ENCODE measurements around the gene EHBP1L1. TPM values are rescaled to one million over a fixed set of nuclear protein-coding genes. Genes with fewer than 3 reads are reported as not detected.

EHBP1L1 gene
- total and polyA plus RNA-seq, 4 experiments from 2014 or later = 8.9 to 154 (median 87.9) TPM

GRCh38 chr11:65586247-65586630 is 10.4 kb downstream of the EHBP1L1 start:
- Mint-ChIP-seq H3K36me3 (peaks cover 26 to 50% of the 10 kb centered on the region in 2 donors), H3K27ac (peak overlapping the region; percentile 30 to 72 (median 57)), H3K9me3 (no peaks in the 10 kb centered on the region), H3K4me3 (no peak overlapping the region), H3K4me1 (peaks cover 13 to 39% (median 27%) of the 10 kb centered on the region in 4 donors), H3K27me3 (no peaks in the 10 kb centered on the region)
- ChIA-PET POLR2A (ENCODE audit: partially characterized antibody) (interaction anchor here (0.6 to 7.4 kb wide), 6 partner anchors 9 to 80 kb away, joined by 3 to 118 read pairs (median 29); partner anchors contain the start of genes EHBP1L1, FAM89B and ZNRD2), CTCF (ENCODE audit: partially characterized antibody) (interaction anchor here (0.5 to 7.9 kb wide), 5 partner anchors 9 to 43 kb away, joined by 3 to 124 read pairs (median 36); partner anchors contain the start of genes EHBP1L1 and FAM89B)
- no peak for DNase-seq
- Histone ChIP-seq H3K4me3 (ENCODE audit: low read length in 2 of 2) (no peak overlapping the region), H3K4me1 (ENCODE audit: insufficient read depth, low read length) (peaks cover 17% of the 10 kb centered on the region), H3K36me3 (ENCODE audit: insufficient read depth, low read length) (peaks cover 46% of the 10 kb centered on the region), H3K27ac (ENCODE audit: low read depth, low read length) (no peak overlapping the region), H3K9me3 (ENCODE audit: control insufficient read depth in 1 of 2, low read length in 2 of 2) (no peaks in the 10 kb centered on the region), H3K27me3 (ENCODE audit: insufficient read depth, low read length) (no peaks in the 10 kb centered on the region)
- intact Hi-C loops (cut with micrococcal nuclease) = loop anchor here (5.0 kb wide), 1 partner anchor 219 kb away; no protein-coding TSS in a partner anchor

- no peak overlapping the region for H3K4me3 Mint-ChIP-seq
- H3K27ac ChIP-seq (ENCODE audit: low read depth, low read length) = no peak overlapping the region
- H3K27me3 ChIP-seq (ENCODE audit: insufficient read depth, low read length) = no peaks in the 10 kb centered on the region
- H3K36me3 ChIP-seq (ENCODE audit: insufficient read depth, low read length) = peaks cover 45% of the 10 kb centered on the region
- H3K27me3 Mint-ChIP-seq = no peaks in the 10 kb centered on the region
- DNase-seq = no peak
- no peaks in the 10 kb centered on the region for H3K9me3 Mint-ChIP-seq
- intact Hi-C loops (cut with micrococcal nuclease) = loop anchor here (5.0 kb wide), 1 partner anchor 219 kb away; no protein-coding TSS in a partner anchor
- H3K27ac Mint-ChIP-seq = peak overlapping the region in 6 of 7 donors; percentile 15 to 72 (median 56)
- H3K9me3 ChIP-seq (ENCODE audit: control insufficient read depth in 1 of 2, low read length in 2 of 2) = no peaks in the 10 kb centered on the region
- no peak overlapping the region for H3K4me3 ChIP-seq (ENCODE audit: low read length in 2 of 2)
- ChIA-PET CTCF (ENCODE audit: partially characterized antibody) (interaction anchor here (0.5 to 7.9 kb wide), 6 partner anchors 10 to 75 kb away, joined by 3 to 124 read pairs (median 28); partner anchors contain the start of genes EHBP1L1 and FAM89B), POLR2A (ENCODE audit: partially characterized antibody) (interaction anchor here (0.6 to 7.4 kb wide), 6 partner anchors 9 to 81 kb away, joined by 3 to 118 read pairs (median 29); partner anchors contain the start of genes EHBP1L1, FAM89B and ZNRD2)
- H3K36me3 Mint-ChIP-seq = peaks cover 28 to 52% of the 10 kb centered on the region in 2 donors
- peaks cover 17% of the 10 kb centered on the region for H3K4me1 ChIP-seq (ENCODE audit: insufficient read depth, low read length)
- H3K4me1 Mint-ChIP-seq = peaks cover 13 to 39% (median 27%) of the 10 kb centered on the region in 4 donors
These were observed 10.8 kb downstream of the EHBP1L1 start for GRCh38 chr11:65586676-65587075.

GRCh38 chr11:65588199-65589054 is 12.6 kb downstream of the EHBP1L1 start:
- Histone ChIP-seq H3K4me1 (ENCODE audit: insufficient read depth, low read length) (peaks cover 17% of the 10 kb centered on the region), H3K27ac (ENCODE audit: low read depth, low read length) (peak overlapping the region; percentile 57), H3K9me3 (ENCODE audit: control insufficient read depth in 1 of 2, low read length in 2 of 2) (no peaks in the 10 kb centered on the region), H3K4me3 (ENCODE audit: low read length in 2 of 2) (no peak overlapping the region), H3K36me3 (ENCODE audit: insufficient read depth, low read length) (peaks cover 36% of the 10 kb centered on the region), H3K27me3 (ENCODE audit: insufficient read depth, low read length) (no peaks in the 10 kb centered on the region)
- Mint-ChIP-seq H3K27ac (peak overlapping the region; percentile 77 to 91 (median 87)), H3K4me3 (peak overlapping the region in 3 of 8 donors; percentile 11 to 46 (median 25)), H3K4me1 (peaks cover 13 to 33% (median 20%) of the 10 kb centered on the region in 4 donors), H3K9me3 (no peaks in the 10 kb centered on the region), H3K27me3 (no peaks in the 10 kb centered on the region), H3K36me3 (peaks cover 16 to 38% of the 10 kb centered on the region in 2 donors)
- intact Hi-C loops (cut with micrococcal nuclease) = loop anchor here (1.0 to 5.0 kb wide), 3 partner anchors 14 to 221 kb away; no protein-coding TSS in a partner anchor
- peak; percentile 78 to 82 (median 78) for DNase-seq
- CTCF ChIA-PET (ENCODE audit: partially characterized antibody) = interaction anchor here (0.6 to 7.9 kb wide), 22 partner anchors 8 to 538 kb away, joined by 3 to 124 read pairs (median 4); partner anchors contain the start of genes EHBP1L1, FAM89B and ZNRD2
- POLR2A ChIA-PET (ENCODE audit: partially characterized antibody) = interaction anchor here (0.7 to 7.4 kb wide), 20 partner anchors 7 to 463 kb away, joined by 3 to 118 read pairs (median 4); partner anchors contain the start of genes EHBP1L1, FAM89B, KCNK7 and MALAT1

GRCh38 chr11:65589444-65590239 is 13.8 kb downstream of the EHBP1L1 start:
- H3K27me3 Mint-ChIP-seq = no peaks in the 10 kb centered on the region
- H3K9me3 ChIP-seq (ENCODE audit: control insufficient read depth in 1 of 2, low read length in 2 of 2) = no peaks in the 10 kb centered on the region
- ChIA-PET POLR2A (ENCODE audit: partially characterized antibody) (interaction anchor here (0.6 to 7.4 kb wide), 8 partner anchors 8 to 91 kb away, joined by 3 to 118 read pairs (median 6); partner anchors contain the start of genes EHBP1L1, FAM89B, MALAT1 and ZNRD2), CTCF (ENCODE audit: partially characterized antibody) (interaction anchor here (0.6 to 7.9 kb wide), 8 partner anchors 13 to 529 kb away, joined by 3 to 124 read pairs (median 11); partner anchors contain the start of genes EHBP1L1 and FAM89B)
- H3K27ac ChIP-seq (ENCODE audit: low read depth, low read length) = no peak overlapping the region
- peaks cover 13 to 44% (median 20%) of the 10 kb centered on the region in 4 donors for H3K4me1 Mint-ChIP-seq
- DNase-seq = peak in 1 of 5 donors; percentile 55
- H3K36me3 ChIP-seq (ENCODE audit: insufficient read depth, low read length) = peaks cover 26% of the 10 kb centered on the region
- peaks cover 28% of the 10 kb centered on the region for H3K4me1 ChIP-seq (ENCODE audit: insufficient read depth, low read length)
- H3K27ac Mint-ChIP-seq = peak overlapping the region in 4 of 7 donors; percentile 29 to 89 (median 83)
- no peaks in the 10 kb centered on the region for H3K27me3 ChIP-seq (ENCODE audit: insufficient read depth, low read length)
- peaks cover 7 to 32% of the 10 kb centered on the region in 2 donors for H3K36me3 Mint-ChIP-seq
- H3K4me3 Mint-ChIP-seq = no peak overlapping the region
- intact Hi-C loops (cut with micrococcal nuclease) = loop anchor here (5.0 kb wide), 1 partner anchor 222 kb away; no protein-coding TSS in a partner anchor
- no peak overlapping the region for H3K4me3 ChIP-seq (ENCODE audit: low read length in 2 of 2)
- no peaks in the 10 kb centered on the region for H3K9me3 Mint-ChIP-seq

- peak overlapping the region in 3 of 7 donors; percentile 32 to 88 (median 70) for H3K27ac Mint-ChIP-seq
- H3K27me3 ChIP-seq (ENCODE audit: insufficient read depth, low read length) = no peaks in the 10 kb centered on the region
- no peaks in the 10 kb centered on the region for H3K9me3 Mint-ChIP-seq
- H3K4me3 ChIP-seq (ENCODE audit: low read length in 2 of 2) = no peak overlapping the region
- peaks cover 7 to 32% of the 10 kb centered on the region in 2 donors for H3K36me3 Mint-ChIP-seq
- H3K9me3 ChIP-seq (ENCODE audit: control insufficient read depth in 1 of 2, low read length in 2 of 2) = no peaks in the 10 kb centered on the region
- intact Hi-C loops (cut with micrococcal nuclease) = no loop called here
- ChIA-PET POLR2A (ENCODE audit: partially characterized antibody) (interaction anchor here (1.1 to 7.4 kb wide), 4 partner anchors 13 to 47 kb away, joined by 4 to 118 read pairs (median 82); partner anchors contain the start of genes EHBP1L1, FAM89B and ZNRD2), CTCF (ENCODE audit: partially characterized antibody) (interaction anchor here (0.6 to 7.9 kb wide), 7 partner anchors 13 to 528 kb away, joined by 3 to 124 read pairs (median 17); partner anchors contain the start of genes EHBP1L1 and FAM89B)
- no peak overlapping the region for H3K27ac ChIP-seq (ENCODE audit: low read depth, low read length)
- peaks cover 35% of the 10 kb centered on the region for H3K4me1 ChIP-seq (ENCODE audit: insufficient read depth, low read length)
- no peaks in the 10 kb centered on the region for H3K27me3 Mint-ChIP-seq
- DNase-seq = no peak
- H3K4me3 Mint-ChIP-seq = peak overlapping the region in 1 of 8 donors; percentile 25
- H3K4me1 Mint-ChIP-seq = peaks cover 16 to 50% (median 25%) of the 10 kb centered on the region in 4 donors
- peaks cover 24% of the 10 kb centered on the region for H3K36me3 ChIP-seq (ENCODE audit: insufficient read depth, low read length)
These were observed 14.4 kb downstream of the EHBP1L1 start for GRCh38 chr11:65590240-65590738.

All from CD4-positive, alpha-beta memory T cell (primary cell).